CD1c-positive myeloid dendritic cell (primary cell): ENCODE measurements around the gene NFATC4.
"Not testable (repeated sequence)": the region's sequence is repeated elsewhere in the genome, so short reads cannot be mapped to it uniquely, and the experiment has no call there.

Source experiments
- DNase-seq: peaks from one replicate; pipeline ENCODE4 v3.0.0-alpha.2; 2016; ENCODE audit errors: extremely low spot score

The NFATC4 gene

DNA sequence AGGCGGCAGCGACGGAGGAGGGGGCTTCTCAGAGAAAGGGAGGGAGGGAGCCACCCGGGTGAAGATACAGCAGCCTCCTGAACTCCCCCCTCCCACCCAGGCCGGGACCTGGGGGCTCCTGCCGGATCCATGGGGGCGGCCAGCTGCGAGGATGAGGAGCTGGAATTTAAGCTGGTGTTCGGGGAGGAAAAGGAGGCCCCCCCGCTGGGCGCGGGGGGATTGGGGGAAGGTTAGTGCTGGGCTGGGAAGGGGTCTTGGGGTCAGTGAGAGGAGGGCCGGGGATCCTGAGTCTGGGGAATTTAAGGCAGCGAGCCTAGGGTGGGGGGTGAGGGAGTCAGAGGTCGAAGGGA is 203 bp downstream of the NFATC4 start:
- DNase-seq, result no peak

DNA sequence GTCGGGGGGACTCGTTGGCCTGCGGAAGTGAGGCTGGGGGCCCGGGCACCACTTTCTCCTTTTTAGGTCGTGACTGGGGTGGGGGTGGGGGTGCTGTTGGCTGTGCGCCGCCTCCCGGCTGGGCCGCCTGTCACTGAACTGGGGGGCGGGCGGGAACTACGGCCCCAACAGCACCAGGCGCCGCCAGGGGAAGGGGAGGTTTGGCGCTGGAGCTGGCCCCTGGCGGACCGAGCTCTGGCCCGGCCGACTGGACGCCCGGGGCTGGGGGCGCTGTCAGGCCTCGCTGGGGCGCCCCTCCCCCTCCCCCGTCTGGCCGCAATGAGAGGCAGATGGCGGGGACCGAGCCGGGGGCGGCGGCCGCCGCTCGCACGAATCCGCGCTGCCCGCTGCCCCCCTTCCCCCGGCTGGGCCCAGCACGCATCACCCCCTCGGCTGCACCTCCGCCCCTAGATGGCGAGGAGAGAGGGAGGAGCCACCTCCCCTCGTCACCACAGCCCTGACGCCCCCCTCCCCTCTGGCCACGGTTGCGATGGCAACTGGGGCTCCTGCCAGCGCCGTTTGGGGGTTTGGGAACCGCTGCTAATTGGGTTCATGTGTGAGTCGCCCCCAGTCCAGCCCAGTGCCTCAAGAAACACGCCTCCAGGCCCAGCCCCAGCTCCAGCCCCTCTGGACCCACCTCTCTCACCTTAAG is 723 bp downstream of the NFATC4 start:
- peak; percentile 29 for DNase-seq

DNA sequence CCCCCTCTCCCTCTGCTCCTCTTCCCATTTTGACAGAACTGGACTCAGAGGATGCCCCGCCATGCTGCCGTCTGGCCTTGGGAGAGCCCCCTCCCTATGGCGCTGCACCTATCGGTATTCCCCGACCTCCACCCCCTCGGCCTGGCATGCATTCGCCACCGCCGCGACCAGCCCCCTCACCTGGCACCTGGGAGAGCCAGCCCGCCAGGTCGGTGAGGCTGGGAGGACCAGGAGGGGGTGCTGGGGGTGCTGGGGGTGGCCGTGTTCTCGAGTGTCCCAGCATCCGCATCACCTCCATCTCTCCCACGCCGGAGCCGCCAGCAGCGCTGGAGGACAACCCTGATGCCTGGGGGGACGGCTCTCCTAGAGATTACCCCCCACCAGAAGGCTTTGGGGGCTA is 1.5 kb downstream of the NFATC4 start:
- DNase-seq, result no peak

DNA sequence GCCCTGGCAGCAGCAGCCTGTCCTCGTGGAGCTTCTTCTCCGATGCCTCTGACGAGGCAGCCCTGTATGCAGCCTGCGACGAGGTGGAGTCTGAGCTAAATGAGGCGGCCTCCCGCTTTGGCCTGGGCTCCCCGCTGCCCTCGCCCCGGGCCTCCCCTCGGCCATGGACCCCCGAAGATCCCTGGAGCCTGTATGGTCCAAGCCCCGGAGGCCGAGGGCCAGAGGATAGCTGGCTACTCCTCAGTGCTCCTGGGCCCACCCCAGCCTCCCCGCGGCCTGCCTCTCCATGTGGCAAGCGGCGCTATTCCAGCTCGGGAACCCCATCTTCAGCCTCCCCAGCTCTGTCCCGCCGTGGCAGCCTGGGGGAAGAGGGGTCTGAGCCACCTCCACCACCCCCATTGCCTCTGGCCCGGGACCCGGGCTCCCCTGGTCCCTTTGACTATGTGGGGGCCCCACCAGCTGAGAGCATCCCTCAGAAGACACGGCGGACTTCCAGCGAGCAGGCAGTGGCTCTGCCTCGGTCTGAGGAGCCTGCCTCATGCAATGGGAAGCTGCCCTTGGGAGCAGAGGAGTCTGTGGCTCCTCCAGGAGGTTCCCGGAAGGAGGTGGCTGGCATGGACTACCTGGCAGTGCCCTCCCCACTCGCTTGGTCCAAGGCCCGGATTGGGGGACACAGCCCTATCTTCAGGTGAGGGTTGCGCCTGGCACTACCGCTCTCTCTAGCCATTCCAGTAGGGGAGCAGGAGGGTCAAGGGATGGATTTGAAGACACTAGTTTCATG is 2.1 kb downstream of the NFATC4 start:
- DNase-seq, result no peak

DNA sequence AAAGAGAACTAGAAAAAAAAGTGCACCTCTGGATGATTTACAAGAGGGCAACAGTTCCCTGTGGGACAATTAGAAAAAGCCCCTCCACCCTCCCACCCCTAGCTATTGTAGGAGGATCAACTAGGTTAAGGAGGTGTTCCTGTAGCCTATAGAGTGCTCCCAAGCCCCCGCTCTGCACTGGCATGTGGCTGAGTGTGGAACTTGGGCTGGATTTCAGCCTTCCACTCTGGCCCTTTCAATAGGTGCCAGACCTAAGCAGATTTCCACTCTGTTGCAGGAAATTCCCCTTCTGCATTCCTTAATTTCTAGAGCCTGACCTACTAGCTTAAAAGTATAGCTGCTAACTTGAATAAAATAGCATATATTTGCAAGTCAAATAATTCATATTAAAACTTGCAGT is 2.8 kb downstream of the NFATC4 start:
- no peak for DNase-seq

DNA sequence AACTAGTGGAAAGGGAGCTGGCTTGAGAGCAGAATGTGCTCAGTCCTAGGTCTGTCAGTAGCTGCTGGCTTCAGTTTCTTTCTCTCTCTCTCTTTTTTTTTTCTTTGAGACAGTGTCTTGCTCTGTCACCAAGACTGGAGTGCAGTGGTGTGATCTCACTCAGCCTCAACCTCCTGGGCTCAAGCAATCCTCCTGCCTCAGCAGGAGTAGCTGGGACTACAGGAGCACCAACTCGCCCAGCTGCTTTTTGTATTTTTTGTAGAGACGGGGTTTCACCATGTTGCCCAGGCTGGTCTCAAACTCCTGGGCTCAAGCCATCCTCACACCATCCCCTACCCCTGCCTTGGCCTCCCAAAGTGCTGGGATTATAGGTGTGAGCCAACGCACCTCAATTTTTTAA is 3.6 kb downstream of the NFATC4 start:
- not testable (repeated sequence) for DNase-seq

DNA sequence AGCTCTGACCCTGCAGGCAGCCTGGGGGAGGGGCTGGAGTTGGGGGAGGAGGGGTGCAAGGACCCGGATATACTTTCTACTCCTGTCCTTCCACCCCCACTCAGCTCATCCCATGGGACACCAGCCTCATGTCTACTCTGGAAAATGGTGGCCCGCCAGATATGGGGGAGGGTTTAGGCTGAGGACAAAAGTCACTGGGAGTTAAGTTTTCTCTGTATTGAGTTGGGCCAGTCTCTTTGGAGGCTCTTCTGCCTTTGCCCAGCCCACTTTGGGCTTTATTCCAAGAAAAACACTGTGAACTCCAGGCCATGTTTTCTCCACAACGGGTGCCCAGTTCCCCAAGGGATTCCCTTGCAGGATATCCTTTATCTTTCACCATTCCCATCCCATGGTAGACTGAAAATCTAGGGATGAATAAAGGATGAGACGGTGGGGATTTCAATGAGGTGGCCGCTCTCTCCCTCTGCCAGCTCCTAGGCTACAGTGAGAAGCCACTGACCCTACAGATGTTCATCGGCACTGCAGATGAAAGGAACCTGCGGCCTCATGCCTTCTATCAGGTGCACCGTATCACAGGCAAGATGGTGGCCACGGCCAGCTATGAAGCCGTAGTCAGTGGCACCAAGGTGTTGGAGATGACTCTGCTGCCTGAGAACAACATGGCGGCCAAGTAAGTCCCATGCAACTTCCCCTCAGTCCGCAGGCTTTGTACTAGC is 4.9 kb downstream of the NFATC4 start:
- no peak for DNase-seq

DNA sequence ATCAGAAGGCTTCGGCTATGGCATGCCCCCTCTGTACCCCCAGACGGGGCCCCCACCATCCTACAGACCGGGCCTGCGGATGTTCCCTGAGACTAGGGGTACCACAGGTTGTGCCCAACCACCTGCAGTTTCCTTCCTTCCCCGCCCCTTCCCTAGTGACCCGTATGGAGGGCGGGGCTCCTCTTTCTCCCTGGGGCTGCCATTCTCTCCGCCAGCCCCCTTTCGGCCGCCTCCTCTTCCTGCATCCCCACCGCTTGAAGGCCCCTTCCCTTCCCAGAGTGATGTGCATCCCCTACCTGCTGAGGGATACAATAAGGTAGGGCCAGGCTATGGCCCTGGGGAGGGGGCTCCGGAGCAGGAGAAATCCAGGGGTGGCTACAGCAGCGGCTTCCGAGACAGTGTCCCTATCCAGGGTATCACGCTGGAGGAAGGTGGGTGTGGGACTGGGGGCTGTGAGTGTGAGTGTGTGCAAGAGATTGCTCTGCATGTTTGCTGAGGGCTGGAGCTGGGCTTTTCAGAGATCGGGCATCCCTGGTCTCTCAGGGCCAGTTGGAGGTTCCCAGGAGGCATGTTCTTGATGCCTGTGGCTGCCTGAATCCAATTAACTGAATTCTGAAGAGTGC is 8.6 kb downstream of the NFATC4 start:
- no peak for DNase-seq

DNA sequence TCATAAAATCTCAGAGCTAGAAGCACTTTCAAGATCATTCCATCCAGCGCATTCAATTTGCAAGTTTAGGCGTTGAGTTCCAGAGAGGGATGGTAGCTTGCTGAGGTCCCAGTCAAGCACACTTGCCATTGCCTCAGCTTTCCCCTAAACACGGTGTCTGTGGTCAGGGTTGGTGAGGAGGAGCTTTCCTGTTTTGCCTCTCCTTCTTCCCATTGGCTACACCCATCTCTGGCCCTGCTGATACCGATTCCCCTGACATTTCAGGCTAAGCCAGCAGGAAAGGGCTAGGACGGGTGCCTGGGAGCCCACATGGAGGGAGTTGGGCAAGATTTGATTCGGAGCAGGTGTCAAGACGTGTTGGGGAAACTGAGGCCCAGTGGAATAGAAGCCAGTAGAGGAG is 9.1 kb downstream of the NFATC4 start:
- DNase-seq, result no peak

DNA sequence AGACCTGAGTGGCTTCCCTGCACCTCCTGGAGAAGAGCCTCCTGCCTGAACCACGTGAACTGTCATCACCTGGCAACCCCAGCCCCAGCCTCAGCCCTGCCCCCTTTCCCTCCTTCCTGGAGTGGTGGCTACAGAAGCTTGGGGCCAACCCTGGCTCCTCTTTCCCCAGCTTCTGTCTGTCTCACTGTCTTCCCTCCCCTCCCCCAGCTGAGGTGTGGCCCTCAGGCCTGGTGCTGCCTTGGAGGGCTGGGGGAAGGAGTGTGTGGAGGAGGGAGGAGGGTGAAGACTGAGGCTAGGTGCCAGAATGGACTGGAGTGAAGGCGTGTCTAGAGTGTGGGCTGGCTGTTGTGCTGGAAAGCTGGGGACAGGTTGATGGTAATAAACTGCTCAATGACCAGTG is 9.7 kb downstream of the NFATC4 start:
- DNase-seq, result no peak

DNA sequence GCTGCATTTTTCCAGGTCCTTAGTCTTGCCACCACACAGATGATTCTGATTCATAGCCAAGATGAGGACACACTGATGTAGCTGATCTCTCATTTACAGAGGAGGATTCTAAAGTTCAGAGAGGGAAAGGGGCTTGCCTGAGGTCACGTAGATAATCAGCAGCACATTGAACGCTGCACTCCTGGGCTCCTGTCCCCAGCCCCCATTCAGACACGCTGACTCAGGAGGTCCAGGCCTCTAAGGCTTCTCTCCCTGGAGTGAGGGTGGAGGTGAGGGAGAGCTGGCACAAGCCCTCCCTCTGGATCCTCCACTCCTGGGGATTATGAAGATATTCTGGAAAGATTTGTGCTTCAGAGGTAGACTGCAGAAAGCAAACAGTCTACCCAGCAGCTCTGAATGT is 10.3 kb downstream of the NFATC4 start:
- DNase-seq, result no peak

DNA sequence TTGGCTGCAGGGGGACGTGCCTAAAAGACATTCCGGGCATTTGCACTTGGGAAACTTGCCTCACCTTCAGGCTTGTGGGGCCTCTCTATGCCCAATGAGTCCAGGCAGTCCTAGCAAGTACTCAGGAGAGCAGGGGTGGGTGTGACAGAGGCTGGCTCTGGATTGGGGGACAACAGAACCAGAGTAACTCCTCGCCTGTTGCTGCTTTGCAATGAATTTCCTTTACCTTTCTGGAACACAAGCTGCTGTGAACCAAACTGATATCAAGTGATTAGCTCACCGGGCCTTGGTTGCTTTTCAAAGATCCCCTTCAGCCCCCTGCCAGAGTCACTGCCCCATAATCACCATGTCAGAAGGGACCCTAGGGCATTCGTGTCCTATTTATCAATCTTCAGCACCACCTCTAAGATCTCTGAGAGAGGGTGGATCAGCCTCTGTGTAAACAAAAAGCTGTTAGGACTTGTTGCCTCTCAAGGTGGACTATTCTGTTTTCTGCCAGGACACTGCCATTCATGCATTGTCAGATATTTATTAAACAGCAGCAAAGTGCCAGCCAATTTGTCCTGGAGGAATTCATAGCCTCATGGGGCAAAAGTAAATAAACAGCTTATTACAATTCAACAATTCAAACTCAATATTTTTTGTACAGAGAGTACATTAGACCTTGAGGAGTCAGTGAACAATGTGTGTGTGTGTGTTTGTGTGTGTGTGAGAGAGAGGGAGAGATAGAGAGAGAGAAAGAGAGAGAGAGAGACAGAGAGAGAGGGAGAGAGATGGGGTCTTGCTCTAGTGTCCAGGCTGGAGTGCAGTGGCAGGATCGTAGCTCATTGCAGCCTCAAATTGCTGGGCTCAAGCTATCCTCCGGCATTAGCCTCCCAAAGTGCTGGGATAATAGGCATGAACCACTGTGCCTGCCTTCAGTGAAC is 11.3 kb downstream of the NFATC4 start:
- no peak for DNase-seq

DNA sequence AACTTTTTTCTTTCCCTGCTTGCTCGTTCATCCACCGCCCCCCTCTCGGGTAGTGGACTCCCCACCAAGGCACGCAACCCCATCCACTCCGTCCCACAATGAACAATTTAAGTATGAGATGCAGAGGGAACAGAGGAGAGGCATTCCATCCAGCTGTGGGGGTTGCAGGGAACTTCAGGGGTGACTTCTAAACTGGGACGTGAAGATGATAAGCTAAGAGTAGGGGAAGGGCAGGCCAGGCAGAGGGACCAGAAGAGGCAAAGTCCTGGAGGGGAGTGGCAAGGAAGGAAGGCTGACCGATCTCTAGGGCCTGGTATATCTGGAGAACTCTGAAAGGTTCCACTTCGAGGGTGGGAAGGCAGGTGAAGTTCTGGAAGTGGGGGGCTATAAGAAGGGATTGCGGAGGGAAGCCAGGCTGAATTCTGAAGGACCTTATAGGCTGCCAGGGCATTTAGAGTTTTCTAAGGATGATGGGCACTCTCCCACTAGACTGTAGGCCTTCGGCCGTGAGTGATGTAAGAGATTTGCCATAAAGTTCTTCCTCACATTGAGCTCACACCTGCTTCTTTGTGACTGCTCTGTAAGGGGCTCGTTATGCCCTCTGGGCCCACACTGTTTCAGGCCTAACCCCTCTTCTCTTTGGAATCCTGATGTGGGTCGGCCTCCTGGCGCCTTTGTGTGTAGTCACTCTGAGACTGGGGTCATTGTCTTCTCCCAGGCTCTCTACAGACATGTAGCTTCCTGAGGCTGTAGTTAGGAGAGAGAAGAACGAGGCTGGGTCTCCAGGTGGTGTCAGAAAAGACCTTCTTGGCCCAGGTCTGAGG is 12.1 kb downstream of the NFATC4 start:
- DNase-seq, result no peak

DNA sequence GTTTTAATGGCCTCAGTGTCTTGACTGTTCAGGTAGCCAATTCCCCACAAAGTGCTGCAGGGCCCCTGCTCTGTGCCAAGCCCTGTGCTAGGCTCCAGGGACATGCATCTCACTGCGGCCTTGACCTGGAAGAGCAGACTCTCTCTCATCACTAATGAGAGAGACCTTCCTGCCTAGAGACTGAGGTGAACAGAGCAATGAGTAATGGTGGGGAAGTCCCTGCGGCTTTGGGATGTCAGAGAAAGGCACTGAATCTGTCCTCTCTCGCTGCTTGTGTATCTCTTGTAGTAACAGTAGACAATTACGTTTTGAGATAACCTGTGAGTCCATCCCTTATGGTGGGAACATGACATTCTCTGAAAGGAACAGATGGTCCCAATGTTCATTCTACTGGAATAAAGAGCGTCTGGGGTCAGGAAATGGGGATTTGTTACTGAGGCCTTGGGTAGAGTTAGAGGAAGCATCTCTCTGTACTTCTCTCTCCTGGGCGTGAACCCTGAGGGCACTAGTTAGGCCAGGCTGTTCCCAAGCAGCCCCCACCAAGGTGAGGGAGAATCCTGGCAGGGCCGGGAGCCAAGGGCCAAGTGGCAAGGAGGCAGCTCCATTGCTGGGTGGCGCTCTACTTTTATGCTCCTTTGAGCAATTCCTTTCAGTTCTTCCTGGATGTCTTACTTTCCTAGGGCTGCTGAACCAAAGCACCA is 13.5 kb downstream of the NFATC4 start:
- no peak for DNase-seq

DNA sequence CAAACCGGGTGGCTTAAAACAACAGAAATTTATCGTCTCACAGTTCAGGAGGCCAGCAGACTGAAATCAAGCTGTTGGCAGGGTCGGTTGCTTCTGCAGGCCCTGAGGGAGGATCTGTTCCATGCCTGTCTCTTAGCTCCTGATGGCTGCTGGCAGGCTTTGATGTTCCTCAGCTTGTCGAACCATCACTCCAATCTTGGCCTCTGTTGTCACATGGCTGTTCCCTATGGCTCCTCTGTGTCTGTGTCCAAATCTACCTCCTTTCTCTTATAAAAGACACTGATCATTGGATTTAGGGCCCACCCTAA is 14.0 kb downstream of the NFATC4 start:
- no peak for DNase-seq

DNA sequence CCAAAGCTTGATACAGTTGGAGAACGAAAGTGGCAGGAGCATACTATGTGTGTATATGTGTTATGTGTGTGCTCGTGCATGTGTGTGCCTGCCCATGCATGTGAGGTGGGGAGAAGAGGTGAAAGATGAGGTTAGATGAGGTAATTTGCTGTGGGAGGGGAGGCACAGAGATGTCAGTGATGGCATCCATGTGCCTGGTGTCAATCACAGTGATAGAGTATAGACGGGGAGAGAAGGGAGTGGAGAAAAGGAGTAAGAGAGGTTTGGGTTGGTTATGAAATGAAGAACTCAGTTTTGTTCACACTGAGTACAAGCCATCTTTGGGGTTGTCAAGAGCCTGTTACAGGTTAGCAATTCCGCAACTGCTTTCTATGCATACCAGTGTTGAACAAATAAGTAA is 16.2 kb downstream of the NFATC4 start:
- DNase-seq, result no peak

DNA sequence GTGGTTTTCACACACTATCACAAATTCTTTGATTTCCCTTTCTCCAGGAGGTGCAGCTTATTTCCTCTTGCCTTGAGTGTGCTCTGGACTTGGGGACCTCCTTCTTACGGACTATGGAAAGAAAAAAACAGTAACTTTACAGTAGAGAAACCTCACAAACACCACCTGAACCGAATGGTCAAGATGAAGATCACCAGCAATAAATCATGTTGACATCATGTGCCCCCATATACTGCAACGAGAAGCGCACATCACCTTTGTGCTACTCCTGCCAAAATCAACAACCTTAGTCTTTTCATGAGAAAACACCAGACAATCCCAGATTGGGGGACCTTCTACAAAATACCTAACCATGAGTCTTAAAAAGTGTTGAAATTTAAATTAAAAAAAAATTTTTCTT is 17.5 kb downstream of the NFATC4 start:
- no peak for DNase-seq

DNA sequence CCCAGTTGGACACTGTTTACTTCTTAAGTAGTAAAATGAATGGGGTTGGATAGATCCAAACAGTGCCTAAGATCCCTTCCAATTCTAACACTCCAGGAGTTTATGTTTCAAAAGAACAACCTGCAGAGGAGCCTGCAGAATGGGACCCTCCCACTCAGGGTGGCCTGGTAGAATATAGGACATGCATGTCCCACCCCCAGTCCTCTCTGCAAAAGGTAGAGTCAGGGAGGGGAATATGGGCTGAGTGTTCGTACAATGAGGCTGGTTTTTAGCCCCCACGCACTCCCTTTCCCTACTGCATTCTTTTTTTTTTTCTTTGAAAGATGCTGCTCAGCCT is 19.0 kb downstream of the NFATC4 start:
- DNase-seq, result no peak

DNA sequence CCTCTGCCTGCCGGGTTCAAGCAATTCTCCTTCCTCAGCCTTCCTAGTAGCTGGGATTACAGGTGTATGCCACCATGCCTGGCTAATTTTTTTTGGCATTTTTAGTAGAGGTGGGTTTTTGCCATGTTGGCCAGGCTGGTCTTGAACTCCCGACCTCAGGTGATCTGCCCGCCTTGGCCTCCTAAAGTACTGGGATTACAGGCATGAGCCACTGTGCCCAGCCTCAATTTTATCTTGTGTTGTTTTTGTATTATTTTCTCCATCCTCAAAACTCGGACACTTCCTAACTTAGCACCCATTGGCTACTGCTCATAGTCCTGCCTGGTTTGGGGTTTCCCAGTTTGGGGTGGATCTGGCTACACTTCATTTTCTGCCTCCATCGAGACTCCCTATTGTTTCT is 19.6 kb downstream of the NFATC4 start:
- not testable (repeated sequence) for DNase-seq

DNA sequence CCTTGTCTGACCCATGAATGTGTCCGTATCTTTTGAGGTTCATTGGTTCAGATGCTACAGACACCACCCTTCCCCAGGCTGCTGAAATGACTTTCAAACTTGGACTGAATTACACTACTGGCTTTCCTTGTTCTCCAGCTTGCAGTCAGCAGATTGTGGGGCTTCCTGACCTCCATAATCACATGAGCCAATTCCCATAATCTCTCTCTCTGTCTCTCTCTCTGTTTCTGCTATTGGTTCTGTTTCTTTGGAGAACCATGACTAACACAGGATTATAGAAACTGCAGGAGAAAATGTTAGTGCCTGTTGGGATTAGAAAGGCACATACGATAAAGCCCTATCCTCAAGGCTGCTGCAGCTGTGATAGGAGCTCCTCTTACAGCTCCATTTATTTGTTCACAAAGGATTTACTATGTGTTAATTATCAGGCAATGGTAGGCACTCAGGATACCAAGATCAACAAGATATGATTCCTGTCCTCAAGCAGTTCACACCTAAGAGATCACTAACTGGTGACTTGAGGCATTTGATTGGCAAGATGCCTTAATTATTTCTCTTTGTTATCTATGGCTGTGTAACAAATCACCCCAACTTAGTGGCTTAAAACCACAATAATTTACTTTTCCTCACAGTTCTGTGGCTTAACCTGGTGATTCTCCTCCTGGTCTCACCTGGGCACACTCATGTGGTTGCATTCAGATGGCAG is 20.6 kb downstream of the NFATC4 start:
- DNase-seq, result no peak
